HG02588 (cell line): ENCODE data around the gene TREX2.

Experiments
- ATAC-seq: cut with Tn5 transposase; IDR thresholded peaks from one replicate; pipeline ENCODE4 v1.9.1; 2021; ENCODE audit warnings: mild to moderate bottlenecking, moderate library complexity; ENCODE audit not compliant: unreplicated experiment

TREX2 gene

DNA sequence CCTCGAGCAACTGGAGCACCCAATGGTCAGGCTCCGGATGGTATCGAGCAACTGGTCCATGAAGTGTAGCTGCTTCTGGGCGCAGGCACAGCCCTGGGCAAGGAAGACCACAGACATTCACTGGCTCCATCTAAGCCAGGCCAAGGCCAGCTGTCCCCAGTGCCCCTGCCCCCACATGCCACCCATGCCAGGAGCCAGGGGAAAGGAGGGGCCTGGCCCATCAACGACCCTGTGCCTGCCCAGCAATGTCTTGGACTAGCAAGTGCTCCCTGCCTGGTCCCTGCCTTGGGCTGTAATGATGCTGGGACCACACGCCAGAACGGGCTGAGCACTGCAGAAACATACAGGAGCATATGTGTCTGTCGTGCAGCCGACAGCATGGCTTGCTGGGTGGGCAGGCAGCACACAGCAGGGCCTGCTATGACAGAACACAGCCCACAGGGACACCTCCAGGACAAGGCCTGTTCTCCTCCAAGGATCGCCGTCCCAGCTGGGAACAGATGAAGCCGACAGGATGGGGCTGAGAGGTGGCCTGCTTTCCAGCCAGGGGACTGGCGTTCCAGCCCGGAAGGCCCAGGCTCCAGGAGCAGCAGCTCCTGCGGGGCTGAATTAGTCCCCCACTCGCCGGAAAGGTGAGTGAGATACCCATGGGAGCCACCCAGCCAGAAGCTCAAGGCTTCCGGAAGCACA lies 11.4 kb upstream of the TREX2 start:
- ATAC-seq = no peak

DNA sequence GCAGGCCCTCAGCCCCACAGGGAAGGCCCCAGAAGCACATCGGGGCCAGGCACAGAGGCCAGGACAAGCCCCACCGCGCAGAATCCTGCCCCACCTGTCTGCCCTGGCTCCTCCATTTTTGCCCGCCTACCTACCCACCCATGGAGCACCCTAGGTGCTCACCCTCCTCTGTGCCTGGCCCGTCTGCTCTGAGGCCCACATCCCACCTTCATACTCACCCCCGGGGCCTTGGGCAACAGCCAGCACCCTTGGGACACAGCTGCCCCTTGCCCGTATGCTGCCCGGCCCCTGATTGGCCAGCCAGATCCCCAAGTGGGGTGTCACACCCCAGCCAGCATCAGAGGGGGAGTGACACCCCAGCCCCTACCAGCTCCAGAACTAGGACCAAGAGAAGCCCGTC lies 10.8 kb upstream of the TREX2 start:
- ATAC-seq = no peak

DNA sequence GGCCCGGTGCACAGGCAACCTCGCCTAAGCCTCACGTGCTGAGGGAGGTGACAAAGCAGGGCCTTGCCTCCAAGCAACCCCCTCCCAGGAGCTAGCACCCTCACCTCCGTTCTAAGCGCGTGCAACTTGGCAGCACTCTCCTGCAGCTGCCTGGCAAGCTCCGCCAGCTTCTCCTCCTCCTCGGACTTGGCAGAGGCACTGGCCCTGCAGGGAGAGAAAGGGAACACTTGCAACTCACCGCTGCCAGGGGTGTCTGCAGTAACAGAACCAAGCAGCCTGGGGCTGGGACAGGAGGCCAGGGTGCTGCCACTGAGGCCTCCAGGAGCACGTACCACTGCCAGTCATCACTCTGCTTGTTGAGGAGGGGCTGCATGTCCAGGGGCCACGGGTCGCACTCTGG lies 10.3 kb upstream of the TREX2 start:
- no peak for ATAC-seq

DNA sequence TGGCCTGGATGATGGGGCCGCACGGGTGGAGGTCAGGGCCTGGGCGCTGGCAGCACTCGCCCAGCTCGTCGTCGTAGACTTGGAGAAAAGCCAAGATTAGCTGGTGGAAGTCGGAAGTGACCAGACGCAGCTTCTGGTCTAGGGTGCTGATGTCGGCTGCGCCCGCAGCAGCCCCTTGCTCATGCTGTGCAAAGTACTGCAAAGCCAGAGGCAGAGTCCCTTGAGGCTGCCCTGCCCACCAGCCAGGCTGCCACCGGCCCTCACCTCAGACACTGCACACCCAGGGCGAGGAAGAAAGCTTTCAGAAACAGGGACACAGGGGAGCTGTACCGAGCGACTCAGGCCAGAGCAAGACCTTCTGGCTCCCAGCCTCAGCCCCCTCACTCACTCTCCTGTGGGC lies 9.7 kb upstream of the TREX2 start:
- no peak for ATAC-seq

DNA sequence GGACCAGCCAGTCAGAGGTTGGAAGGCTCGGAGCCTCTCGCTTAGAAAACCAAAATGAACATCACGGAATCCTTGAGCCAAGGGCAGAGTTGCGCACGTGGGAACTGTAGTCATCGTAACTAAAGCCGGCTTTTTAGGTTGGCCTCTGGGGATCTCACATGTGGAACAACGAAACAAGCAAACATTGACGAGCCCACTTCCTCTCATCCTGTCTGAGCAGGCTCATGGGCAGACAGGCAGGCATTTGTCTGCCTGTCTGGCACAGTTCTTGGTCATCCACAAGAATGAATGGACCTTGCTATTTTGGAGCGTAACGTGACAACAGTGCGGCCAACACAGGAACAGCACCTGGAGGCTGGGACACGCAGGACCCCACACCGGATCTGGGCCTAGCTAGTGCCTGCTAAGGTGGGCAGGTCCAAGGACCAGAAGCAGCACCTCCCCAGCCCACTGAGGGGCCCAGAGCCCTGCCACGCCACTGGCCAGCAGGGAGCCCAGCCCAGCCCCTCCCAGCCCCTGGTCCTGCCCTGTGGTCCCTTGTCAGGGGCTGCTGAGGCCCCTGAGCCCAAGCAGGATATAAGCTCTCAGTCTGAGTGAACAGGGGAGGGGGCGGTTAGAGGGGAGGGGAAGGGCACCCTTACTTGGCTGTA lies 9.2 kb upstream of the TREX2 start:
- ATAC-seq = no peak

DNA sequence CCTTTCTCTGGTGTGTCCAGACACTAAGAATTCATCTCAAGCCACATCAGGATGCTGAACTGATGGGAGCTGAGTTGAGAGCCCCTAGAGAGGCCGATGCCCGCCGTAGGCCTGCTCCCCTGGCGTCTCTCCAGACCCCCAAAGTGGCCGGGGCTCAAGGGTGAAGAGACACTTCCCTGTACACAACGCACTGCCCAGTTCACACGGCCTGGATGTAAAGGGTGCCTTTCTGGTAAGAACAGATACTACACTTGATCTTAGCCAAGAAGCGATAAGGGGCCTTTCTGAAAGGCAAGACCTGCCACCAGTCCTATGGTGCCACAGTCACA lies 5.1 kb upstream of the TREX2 start:
- no peak for ATAC-seq

DNA sequence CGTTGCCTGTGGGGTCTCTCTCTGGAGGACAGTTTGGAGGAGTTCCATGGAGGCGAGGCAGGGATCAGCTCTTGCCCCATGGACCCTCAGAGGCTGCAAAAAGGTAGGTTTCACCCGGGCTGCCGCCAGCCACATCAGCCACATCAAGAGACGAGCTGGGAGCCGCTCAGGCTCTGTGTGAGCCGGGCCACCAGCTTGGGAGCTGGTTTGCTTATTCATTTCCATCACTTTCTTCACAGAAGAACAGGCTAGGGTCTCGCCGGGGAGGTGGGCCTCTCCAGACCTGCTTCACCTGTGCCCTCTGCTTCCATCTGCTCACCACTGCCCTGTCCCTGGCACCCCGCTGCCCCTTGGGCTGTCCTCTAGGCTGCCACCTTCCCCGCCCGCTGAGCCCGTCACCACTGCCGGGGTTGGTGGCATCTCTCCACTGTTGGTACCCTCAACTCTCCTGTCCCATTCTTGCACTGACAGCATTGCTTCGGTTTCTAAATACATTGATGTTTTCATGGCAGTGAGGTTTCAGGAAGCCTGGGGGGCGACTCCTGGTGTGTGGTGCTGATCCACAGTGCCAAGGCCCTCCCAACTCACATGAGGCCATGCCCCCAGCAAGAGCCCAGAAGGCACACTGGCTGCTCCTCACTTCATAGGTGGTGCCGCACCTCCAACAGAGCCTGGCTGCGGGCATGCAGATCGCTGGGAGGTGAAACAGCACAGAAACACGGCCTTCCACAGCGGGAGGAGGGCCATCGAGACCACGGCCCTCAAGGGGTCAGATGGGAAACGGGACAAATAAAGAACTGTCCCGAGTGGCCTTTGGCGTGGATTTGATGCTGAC lies 4.5 kb upstream of the TREX2 start:
- no peak for ATAC-seq

DNA sequence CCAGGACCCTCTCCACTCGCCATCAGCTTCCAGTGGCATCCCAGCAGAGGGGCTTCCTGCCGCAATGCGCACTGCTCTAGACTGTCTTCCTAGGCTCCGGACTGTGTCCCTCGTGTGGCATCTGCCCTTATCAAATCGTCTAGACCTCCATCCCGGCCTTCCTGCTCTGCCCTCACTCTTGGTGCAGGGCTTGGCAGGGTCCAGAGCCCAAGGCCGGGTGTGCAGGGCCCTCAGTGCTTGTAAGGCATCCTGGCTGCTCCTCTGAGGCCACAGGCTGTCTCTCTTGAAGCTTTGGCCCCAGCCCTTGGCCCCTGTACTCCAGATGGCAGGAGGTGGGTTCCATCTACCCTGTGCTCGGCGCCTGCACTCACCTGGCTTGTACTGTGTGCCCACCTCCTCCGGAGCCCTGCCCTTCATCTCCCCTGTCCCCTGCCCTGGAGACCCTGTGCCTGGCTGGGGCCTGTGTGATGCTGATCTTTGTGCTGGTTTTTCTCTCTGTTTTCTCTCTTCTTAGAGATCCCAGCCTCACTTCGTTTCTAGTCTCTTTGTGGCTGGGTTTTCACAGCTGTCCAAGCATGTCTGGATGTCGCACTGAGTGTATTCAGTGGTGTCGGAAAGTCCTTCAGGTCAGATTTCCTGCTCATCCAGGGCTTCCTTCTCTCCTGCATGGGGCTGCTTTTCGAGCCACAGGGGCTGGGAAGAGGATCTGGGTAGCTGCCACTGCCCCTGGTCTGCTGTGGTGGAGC lies 3.7 kb upstream of the TREX2 start:
- ATAC-seq = no peak

DNA sequence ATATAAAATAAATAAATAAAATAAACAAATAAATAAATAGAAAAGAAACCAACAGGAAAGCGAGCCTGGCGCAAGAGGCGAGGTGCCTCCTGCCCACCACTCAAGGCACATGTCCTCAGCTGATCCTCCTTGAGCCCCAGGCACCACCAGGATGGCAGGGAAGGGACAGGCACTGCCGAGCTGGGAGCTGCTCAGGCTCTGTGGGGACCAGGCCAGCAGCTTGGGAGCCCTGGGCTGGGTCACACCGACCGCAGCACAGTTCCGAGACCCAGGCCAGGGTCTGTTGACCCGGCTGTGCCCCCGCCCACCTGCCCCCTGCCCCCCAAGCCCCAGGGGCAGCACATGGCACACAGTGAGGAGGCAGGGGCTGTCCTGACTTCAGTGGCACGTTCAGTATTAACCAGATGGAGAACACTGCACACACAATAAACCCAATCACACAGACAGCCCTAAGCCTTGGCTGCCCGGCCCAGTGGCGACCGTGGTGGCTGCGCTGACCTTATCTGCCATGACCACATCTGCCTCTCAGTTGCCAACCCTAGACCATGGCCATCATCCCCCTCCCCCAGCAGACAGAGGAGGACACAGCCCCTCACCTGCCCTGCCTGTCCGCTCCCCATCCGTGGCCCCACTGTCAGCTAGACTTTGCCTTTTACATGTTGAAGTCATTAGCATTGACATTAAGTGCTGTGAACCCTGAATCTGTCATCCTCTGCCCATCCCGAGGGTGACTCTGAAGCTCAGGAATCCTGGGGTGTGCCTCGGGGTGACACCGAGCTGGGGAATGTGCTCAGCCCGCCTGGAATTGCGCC lies 2.9 kb upstream of the TREX2 start:
- no peak for ATAC-seq

DNA sequence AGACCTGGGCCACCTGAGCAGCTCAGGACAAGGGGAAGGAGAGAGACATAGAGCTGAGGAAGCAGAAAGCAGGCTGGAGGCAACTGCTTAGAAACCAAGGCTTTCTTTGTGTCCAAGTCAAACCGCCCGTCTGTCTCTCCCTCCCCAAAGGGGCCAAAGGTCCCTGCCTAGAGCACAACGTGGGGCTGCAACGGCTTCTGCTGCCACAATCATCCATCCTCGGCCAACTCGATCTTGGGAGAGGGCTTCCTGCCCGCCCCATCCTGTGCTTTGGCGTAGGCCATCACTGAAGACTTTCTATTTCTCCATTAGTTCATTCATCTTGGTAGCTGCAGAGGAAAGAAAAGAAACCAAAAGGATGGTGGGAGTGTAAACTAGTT lies 1.7 kb upstream of the TREX2 start:
- no peak for ATAC-seq

DNA sequence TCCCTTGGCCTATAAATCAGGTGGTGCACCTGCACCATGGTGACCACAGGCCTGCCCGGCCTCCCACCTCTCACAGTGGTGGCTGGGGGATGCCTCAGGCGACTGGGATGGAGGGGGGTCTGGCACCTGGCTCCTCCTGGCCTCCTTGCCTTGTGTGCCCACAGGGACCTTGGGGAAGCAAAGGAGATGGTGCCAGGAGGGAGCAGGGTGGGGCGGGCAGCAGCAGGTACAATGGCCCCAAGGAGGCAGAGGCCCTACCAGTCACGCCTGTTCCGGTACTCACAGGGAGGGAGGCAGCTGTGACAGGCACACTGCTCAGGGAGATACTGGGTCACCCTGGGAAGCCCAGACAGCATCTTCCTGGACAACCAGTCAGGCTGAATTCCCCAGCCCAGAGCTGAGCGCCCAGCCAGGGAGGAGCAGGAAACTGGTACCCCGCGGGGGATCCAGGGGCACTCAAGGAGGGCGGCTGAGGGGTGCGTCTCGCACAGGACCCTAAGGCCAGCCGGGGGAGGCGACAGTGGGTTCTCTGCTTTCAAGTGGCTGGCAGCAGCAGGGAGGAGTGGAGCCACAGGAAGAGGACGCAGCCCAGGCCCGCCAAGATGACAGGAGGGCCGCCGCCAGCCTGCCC lies 1.2 kb upstream of the TREX2 start:
- no peak for ATAC-seq

DNA sequence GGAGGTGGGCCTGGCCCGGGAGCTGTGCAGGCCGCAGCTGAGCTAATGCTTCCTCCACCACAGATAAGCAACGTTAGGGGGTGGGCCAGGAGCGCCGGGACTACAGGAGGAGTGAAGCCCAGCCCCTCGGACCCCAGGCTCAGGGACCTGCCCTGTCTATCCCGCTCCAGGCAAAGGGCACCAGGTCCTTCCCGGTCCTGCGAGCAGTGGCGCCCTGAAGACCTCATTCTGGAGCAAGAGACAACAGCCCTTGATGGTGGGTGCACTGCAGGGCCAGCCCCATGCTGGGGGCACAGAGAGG lies 730 bp upstream of the TREX2 start:
- ATAC-seq = no peak

DNA sequence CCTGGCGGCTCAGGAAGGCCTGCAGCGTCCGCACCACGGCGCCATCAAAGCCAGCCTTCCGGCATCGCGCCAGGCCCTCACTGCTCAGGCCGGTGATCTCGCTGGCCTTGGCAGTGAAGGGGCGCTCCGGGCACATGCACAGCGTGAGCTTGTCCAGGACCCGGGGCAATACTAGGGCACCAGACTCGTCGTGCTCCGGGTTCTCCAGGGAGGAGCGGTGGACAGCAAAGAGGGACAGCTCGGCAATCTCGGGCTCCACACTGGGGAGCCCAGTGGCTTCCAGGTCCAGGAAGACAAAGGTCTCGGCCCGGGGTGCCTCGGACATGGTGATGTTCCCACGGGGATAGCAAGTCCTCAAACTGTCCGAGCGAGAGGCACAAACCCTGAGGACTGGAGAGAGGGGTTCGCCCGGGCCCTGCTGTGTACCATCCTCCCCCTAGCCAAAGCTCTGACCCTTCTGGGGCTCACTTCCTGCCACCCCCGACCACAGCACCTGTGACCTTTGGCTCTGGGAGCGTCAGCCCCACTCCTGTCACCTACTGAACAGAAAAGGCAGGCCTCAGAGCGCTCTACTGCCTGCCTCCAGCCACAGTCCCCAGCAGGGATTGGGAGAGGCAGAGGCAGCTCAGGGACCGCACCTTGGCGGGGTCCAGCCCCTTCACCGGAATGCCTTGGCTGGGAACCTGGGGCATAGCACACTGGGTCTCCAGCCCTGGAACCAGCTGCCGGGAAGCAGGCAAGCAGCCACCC lies 575 bp downstream of the TREX2 start:
- ATAC-seq = no peak

DNA sequence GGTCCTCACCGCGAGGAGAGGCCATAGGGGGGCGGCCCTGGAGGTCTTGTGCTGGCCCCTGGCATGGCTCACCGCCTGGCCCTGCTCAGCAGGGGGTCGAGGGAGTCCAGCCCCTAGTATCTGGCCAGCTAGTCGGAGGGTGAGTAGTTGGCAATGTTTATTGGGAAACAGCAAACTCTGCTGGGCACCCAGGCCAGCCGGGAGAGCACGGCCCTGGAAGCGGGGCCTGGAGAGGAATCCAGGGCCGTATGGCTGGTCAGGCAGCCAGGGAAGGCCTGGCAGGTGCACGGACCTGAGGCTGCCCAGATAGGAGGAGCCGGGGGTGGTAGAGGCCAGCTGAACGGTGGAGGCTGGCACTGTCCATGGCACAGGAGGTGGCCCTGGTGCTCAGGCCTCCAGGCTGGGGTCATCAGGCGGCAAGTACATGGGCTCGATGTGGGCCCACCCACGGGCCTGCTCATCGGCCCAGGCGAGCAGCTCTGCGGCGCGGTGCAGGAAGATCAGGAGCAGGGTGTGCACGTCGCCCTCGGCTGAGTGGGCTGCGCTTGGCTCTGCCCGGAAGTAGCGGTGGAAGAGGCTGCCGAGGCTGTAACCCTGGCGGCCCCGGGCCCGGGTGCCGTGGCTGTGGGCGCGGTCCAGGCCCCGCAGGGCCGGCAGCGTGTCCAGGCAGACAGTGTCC lies 1.4 kb downstream of the TREX2 start:
- ATAC-seq = no peak

DNA sequence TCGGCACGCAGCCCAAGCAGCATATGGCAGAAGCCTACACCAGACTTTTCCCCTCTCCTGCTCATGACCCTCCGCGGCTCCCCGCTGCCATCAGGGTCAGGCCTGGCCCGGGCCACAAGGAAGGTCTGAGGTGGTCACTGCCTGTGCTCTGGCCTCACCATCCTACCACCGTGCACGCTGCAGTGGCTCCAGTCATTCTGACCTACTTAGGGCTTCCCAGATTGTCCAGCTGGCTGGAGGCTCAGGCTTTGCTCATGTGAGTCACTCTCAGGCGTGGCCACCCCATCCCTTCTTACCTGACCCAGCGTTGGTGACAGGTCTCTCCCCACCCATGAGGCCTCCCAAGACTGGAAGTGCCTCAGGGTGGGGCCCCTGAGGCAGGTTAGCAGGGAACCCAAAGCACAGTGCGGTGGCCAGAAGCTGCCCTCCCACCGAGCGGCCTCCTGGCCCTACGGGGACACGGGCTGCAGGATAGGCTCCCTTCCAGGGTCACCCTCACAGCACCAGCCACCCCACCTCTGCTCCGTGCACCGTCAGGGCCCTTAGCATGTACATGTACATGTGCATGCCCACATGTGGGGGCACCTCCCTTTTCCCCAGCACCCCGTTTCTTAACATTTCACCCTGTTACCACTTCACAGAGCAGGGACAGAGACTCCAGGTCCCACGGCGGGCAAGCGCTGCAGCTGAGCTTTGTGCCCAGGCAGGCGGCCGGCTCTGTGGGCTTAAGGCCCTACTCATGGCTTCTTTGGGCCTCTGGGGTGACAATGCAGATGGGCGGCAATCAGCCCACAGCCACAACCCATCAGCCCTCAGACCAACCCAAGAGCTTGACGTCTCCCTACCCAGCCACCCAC lies 2.2 kb downstream of the TREX2 start:
- no peak for ATAC-seq

DNA sequence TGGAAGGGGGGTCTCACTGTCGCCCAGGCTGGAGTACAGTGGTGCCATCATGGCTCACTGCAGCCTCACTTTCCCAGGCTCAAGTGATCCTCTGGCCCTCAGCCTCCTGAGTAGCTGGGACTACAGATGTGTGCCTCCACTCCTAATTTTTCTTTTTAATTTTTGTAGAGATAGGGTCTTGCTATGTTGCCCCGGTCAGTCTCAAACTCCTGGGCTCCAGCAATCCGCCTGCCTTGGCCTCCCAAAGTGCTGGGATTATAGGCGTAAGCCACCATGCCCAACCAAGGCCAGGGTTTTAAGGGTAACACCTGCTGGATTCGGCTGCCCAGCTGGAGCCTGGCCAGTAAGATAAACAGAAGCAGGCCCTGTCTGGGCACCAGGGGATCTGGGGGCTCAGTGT lies 3.4 kb downstream of the TREX2 start:
- no peak for ATAC-seq

DNA sequence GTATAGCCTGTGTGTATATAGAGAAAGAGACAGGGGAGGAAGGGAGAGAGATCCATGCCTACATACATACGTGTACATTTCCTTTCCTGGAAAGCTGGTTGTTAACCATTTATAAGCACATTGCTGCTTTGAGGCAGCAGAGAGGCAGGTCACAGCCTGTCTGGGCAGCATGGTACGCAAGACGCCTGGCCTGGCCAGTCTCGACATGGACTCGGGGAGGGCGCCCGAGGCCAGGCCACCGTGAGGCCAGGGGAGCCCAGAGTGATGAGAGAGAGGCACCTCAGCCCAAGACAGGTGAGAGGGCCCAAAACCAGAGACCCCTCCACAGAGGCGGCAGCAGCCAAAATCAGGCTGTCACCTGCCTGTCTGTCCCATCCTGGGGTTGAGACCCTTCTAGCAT lies 3.9 kb downstream of the TREX2 start:
- no peak for ATAC-seq

DNA sequence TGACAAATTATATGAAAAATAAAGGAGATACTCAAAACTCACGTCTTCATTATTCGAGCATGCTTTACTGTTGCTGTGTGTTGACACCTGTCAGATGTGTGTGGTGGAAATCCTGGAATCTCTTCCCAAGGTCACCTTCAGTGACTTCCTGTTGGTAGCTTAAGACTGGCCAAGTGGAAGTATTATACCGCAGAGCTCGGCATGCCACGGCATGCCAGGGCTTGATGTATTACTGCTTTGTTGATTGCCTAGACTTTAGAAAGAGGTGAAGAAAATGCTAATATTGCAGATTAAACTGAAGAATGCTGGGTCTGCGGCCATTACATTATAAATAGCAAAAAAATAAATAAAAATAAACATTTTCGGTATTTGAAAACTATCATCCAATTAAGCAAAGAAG lies 4.6 kb downstream of the TREX2 start:
- ATAC-seq = no peak
